Nephron (organoid): ENCODE measurements around the gene COA3.

Experiments
- H3K27ac Mint-ChIP-seq, 3 experiments: 2 replicates each; pipeline ENCODE4 v1.8.0; 2020; ENCODE audit warnings: mixed read lengths in 3 of 3, mild to moderate bottlenecking in 2 of 3, moderate library complexity in 1 of 3
- H3K27me3 Mint-ChIP-seq: 2 replicates; pipeline ENCODE4 v1.8.0; 2021; ENCODE audit warnings: low read depth, mild to moderate bottlenecking, moderate library complexity, mixed read lengths
- H3K36me3 Mint-ChIP-seq: 2 replicates; pipeline ENCODE4 v1.8.0; 2020; ENCODE audit warnings: low read depth, mixed read lengths
- H3K4me1 Mint-ChIP-seq: 2 replicates; pipeline ENCODE4 v1.8.0; 2020; ENCODE audit warnings: mixed read lengths
- H3K4me3 Mint-ChIP-seq, 3 experiments: 2 replicates each; pipeline ENCODE4 v1.8.0; 2020; ENCODE audit warnings: mild to moderate bottlenecking in 3 of 3, mixed read lengths in 3 of 3, moderate library complexity in 2 of 3
- H3K9me3 Mint-ChIP-seq: 2 replicates; pipeline ENCODE4 v1.8.0; 2020; ENCODE audit warnings: mixed read lengths
- TF ChIP-seq, protein P1 (sequence below), 3 experiments: fragments of 200-600 bp; sonication (generic); IDR thresholded peaks; one replicate each; pipeline ENCODE4 v1.5.0; 2021; ENCODE audit warnings: antibody characterized with exemption in 3 of 3; ENCODE audit not compliant: unreplicated experiment in 3 of 3

The COA3 gene, protein sequence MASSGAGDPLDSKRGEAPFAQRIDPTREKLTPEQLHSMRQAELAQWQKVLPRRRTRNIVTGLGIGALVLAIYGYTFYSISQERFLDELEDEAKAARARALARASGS

DNA sequence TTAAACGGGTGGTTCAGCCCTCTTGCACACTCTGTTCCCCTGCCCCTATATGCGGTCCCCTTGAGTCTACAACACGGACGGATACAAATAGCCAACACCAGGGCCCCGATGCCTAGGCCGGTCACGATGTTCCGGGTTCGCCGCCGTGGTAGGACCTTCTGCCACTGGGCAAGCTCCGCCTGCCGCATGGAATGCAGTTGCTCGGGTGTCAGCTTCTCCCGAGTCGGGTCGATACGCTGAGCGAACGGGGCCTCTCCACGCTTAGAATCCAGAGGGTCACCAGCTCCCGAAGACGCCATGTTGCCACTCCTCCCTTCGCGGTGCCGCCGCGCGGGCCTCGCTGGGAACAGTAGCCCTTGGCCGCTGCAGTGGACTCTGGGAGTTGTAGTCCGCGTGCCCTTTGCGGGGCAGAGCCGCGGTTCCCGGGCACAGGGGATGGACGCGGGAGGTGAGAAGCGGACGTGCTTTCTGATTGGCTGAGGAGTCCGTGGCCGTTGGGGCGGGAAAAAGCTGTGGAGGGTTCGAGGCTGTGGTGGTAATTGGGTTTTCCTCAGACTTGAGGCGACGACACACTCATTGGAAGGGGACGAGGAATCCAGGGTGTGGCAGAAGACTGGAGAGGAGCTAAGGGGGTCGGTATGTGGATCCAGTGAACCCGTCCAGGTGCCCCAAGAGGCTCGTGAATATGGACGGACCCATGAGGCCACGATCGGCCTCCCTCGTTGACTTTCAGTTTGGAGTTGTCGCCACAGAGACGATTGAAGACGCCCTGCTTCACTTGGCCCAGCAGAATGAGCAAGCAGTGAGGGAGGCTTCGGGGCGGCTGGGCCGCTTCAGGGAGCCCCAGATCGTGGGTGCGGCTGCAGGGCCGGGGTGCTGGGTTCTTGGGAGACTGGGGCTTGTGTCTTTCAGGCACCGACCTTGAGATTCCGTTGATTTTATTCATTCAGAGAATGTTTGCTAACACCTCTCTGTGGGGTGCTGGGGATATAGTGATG lies at the start of gene COA3, which contains the start of gene CNTD1:
TSS of gene COA3 (minus strand) at position 322 of the 998 bp plus-strand sequence. CDS start at position 299, 23 bp downstream.
TSS of gene CNTD1 (plus strand) at position 479 of the 998 bp plus-strand sequence. CDS start at position 686, 207 bp downstream.
- H3K4me3 Mint-ChIP-seq: peak within 1 kb of the TSS; percentile 97 to 99 (median 98)
- peaks cover 6% of the 10 kb centered on the region for H3K36me3 Mint-ChIP-seq
- H3K27ac Mint-ChIP-seq: peak within 1 kb of the TSS; percentile 85 to 98 (median 97)
- no peaks in the 10 kb centered on the region for H3K27me3 Mint-ChIP-seq
- H3K9me3 Mint-ChIP-seq: no peaks in the 10 kb centered on the region
- H3K4me1 Mint-ChIP-seq: peaks cover 36% of the 10 kb centered on the region
- TF ChIP-seq, protein P1, sequence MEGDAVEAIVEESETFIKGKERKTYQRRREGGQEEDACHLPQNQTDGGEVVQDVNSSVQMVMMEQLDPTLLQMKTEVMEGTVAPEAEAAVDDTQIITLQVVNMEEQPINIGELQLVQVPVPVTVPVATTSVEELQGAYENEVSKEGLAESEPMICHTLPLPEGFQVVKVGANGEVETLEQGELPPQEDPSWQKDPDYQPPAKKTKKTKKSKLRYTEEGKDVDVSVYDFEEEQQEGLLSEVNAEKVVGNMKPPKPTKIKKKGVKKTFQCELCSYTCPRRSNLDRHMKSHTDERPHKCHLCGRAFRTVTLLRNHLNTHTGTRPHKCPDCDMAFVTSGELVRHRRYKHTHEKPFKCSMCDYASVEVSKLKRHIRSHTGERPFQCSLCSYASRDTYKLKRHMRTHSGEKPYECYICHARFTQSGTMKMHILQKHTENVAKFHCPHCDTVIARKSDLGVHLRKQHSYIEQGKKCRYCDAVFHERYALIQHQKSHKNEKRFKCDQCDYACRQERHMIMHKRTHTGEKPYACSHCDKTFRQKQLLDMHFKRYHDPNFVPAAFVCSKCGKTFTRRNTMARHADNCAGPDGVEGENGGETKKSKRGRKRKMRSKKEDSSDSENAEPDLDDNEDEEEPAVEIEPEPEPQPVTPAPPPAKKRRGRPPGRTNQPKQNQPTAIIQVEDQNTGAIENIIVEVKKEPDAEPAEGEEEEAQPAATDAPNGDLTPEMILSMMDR (IDR thresholded peaks at IDR 0.05; ENCODE audit: unreplicated experiment in 3 of 3): no peak

DNA sequence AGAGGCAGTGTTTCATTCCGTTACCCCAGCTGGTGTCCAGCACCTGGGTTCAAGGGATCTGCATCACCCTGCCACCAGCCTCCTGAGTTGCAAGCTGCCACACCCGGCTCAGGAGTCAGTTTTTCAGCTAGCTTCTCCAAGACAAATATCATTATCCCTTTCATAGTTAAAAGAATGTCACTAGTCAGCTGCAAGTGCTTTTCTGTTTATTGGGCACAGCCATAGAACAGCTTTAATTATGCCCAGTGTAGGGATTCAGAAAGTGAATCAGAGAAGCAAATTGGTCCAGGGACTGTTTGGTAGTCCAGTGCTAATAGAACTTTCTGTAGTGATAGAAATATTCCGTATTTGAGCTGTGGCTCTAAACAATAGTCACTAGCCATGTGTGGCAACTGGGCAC lies 49.6 kb upstream of the COA3 start:
- Mint-ChIP-seq H3K27me3 (no peaks in the 10 kb centered on the region), H3K27ac (no peak overlapping the region), H3K36me3 (peaks cover 8% of the 10 kb centered on the region), H3K4me3 (no peak overlapping the region), H3K4me1 (peaks cover 22% of the 10 kb centered on the region), H3K9me3 (no peaks in the 10 kb centered on the region)
- TF ChIP-seq, protein P1 (IDR thresholded peaks at IDR 0.05; ENCODE audit: unreplicated experiment in 3 of 3): no peak

DNA sequence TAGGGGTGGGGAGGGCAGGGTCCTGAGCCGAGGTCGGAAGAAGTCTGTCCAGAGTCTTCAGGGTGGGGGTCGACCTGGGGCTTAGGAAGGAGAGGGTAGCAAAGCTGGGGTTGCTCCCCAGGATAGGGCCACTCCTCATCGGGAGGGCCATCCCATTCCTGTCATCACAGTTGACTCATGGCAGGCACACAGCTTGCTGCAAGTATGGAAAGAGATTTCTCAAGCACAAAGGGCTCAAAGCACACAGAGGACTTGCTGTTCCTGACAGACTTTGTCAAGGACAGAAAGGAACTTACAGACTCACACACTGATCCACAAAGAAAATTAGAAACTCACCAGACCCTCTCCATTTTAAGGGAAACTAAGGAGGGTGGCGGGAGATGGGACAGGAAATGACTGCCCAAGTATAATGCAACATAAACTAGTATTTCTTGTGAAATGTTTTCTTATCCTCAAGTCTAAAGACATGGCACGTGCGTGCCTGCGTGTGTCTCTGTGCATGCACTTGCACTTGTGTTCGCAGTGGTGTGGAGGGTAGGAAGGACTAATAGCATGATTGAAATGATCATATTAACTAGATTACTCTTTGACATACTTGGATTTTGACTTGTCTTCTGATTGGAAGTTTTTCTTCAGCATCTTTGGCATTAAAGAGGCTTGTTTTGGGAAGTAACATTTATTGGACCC lies 48.2 kb upstream of the COA3 start:
- Mint-ChIP-seq H3K36me3 (peaks cover 20% of the 10 kb centered on the region), H3K4me3 (no peak overlapping the region), H3K27ac (no peak overlapping the region), H3K27me3 (no peaks in the 10 kb centered on the region), H3K9me3 (no peaks in the 10 kb centered on the region), H3K4me1 (peaks cover 14% of the 10 kb centered on the region)
- TF ChIP-seq, protein P1 (IDR thresholded peaks at IDR 0.05; ENCODE audit: unreplicated experiment in 3 of 3): no peak

DNA sequence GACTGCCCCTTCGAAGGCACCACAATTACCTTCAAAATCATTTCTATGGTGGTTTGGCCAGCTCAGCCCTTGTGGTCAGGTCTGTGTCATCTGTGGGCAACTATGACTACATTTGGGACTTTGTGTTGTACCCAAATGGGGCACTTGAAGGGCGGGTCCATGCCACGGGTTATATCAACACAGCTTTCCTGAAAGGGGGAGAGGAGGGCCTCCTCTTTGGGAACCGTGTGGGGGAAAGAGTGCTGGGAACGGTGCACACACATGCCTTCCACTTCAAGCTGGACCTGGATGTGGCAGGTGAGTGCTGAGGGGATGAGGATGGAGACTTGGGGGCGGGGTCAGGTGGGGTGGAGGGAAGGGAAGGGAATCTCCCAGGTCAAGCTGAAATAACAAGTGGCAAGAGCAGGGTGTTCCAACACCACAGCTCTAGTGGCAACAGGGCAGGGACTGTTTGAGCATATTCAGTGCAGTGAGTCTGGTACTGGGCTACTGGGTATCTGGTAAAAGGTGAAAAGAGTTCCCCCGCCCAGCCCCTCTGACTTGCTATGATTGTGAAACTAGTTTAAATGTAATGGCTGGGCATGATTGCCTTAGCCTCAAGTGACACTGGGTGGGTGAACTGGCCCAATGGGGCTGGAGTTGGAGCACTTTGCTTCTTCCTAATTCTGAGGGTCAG lies 47.6 kb upstream of the COA3 start:
- Mint-ChIP-seq H3K9me3 (no peaks in the 10 kb centered on the region), H3K4me3 (no peak overlapping the region), H3K36me3 (peaks cover 22% of the 10 kb centered on the region), H3K27me3 (no peaks in the 10 kb centered on the region), H3K4me1 (peaks cover 12% of the 10 kb centered on the region), H3K27ac (no peak overlapping the region)
- TF ChIP-seq, protein P1 (IDR thresholded peaks at IDR 0.05; ENCODE audit: unreplicated experiment in 3 of 3): no peak

DNA sequence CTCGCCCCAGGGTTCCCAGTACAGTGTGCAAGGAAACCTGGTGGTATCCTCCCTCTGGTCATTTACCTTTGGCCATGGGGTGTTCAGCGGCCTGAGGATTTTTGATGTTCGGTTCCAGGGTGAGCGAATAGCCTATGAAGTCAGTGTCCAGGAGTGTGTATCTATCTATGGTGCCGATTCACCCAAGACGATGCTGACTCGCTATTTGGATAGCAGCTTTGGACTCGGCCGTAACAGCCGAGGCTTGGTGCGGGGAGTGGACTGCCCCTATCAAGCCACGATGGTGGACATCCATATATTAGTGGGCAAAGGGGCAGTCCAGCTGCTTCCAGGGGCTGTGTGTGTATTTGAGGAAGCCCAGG lies 47.0 kb upstream of the COA3 start:
- TF ChIP-seq, protein P1 (IDR thresholded peaks at IDR 0.05; ENCODE audit: unreplicated experiment in 3 of 3): no peak
- no peak overlapping the region for H3K4me3 Mint-ChIP-seq
- peaks cover 6% of the 10 kb centered on the region for H3K4me1 Mint-ChIP-seq
- peaks cover 22% of the 10 kb centered on the region for H3K36me3 Mint-ChIP-seq
- H3K27me3 Mint-ChIP-seq: no peaks in the 10 kb centered on the region
- H3K9me3 Mint-ChIP-seq: no peaks in the 10 kb centered on the region
- H3K27ac Mint-ChIP-seq: no peak overlapping the region
